GM23338 (cell line): Measurements from ENCODE around the gene RPS6KA4. TPM values are rescaled to one million over a fixed set of nuclear protein-coding genes. Genes with fewer than 3 reads are reported as not detected.

Experiments used
- ATAC-seq: fragments of 200-7000 bp; cut with Tn5 transposase; 3 replicates; pipeline ENCODE4 v1.9.1; 2020
- DNase-seq: peaks from one replicate; pipeline ENCODE4 v3.0.0-alpha.2; 2015; ENCODE audit warnings: low spot score
- H2AFZ ChIP-seq: fragments of 200-600 bp; sonication (generic); 2 replicates; pipeline ENCODE4 v1.8.0; 2016; ENCODE audit warnings: antibody characterized with exemption, mild to moderate bottlenecking, moderate library complexity
- H3F3A ChIP-seq: fragments of 200-600 bp; sonication (generic); replicated peaks from 2 replicates; pipeline ENCODE4 v1.8.0; 2017; ENCODE audit warnings: antibody characterized with exemption, mixed run types, low read depth
- H3K27ac ChIP-seq: fragments of 200-600 bp; sonication (generic); 2 replicates; pipeline ENCODE4 v1.6.1; 2016; ENCODE audit warnings: low read depth
- H3K27me3 ChIP-seq: fragments of 200-600 bp; sonication (generic); 2 replicates; pipeline ENCODE4 v1.8.0; 2016; ENCODE audit warnings: mild to moderate bottlenecking, mixed run types, moderate library complexity; ENCODE audit not compliant: insufficient read depth
- H3K36me3 ChIP-seq: fragments of 200-600 bp; sonication (generic); 2 replicates; pipeline ENCODE4 v1.8.0; 2016; ENCODE audit warnings: mild to moderate bottlenecking; ENCODE audit not compliant: insufficient read depth
- H3K4me1 ChIP-seq: fragments of 200-600 bp; sonication (generic); 2 replicates; pipeline ENCODE4 v1.8.0; 2016; ENCODE audit warnings: mild to moderate bottlenecking, moderate library complexity; ENCODE audit not compliant: insufficient read depth
- H3K4me2 ChIP-seq: fragments of 200-600 bp; sonication (generic); 2 replicates; pipeline ENCODE4 v1.7.1; 2017; ENCODE audit warnings: mixed run types
- H3K4me3 ChIP-seq: fragments of 200-600 bp; sonication (generic); 2 replicates; pipeline ENCODE4 v1.6.1; 2016; ENCODE audit warnings: mixed run types
- H3K79me2 ChIP-seq: fragments of 200-600 bp; sonication (generic); replicated peaks from 2 replicates; pipeline ENCODE4 v1.8.0; 2017; ENCODE audit warnings: mild to moderate bottlenecking; ENCODE audit not compliant: insufficient read depth
- H3K9me2 ChIP-seq: fragments of 200-600 bp; sonication (generic); 2 replicates; pipeline ENCODE4 v1.8.0; 2017; ENCODE audit not compliant: insufficient read depth
- H4K20me1 ChIP-seq: fragments of 200-600 bp; sonication (generic); replicated peaks from 2 replicates; pipeline ENCODE4 v1.8.0; 2017; ENCODE audit warnings: mild to moderate bottlenecking; ENCODE audit not compliant: insufficient read depth
- H3K27ac Mint-ChIP-seq: 2 replicates; pipeline ENCODE4 v1.8.0; 2020; ENCODE audit warnings: inconsistent platforms, mild to moderate bottlenecking, moderate library complexity, mixed read lengths
- H3K27me3 Mint-ChIP-seq: 3 replicates; pipeline ENCODE4 v1.8.0; 2022; ENCODE audit warnings: low read depth, mild to moderate bottlenecking, moderate library complexity, mixed read lengths, inconsistent platforms; ENCODE audit not compliant: insufficient read depth, poor library complexity
- H3K36me3 Mint-ChIP-seq: 3 replicates; pipeline ENCODE4 v1.8.0; 2021; ENCODE audit warnings: low read depth, mild to moderate bottlenecking, inconsistent platforms, moderate library complexity, mixed read lengths
- H3K4me1 Mint-ChIP-seq: 3 replicates; pipeline ENCODE4 v1.8.0; 2020; ENCODE audit warnings: mild to moderate bottlenecking, inconsistent platforms, mixed read lengths
- H3K4me3 Mint-ChIP-seq: 3 replicates; pipeline ENCODE4 v1.8.0; 2021; ENCODE audit warnings: moderate library complexity, mild to moderate bottlenecking, inconsistent platforms, mixed read lengths
- H3K9me3 Mint-ChIP-seq: 3 replicates; pipeline ENCODE4 v1.8.0; 2020; ENCODE audit warnings: moderate library complexity, mild to moderate bottlenecking, inconsistent platforms, mixed read lengths
- CREB1 ChIP-seq: fragments of 250-450 bp; sonication (Bioruptor Pico); IDR thresholded peaks from 2 replicates; pipeline ENCODE4 v1.5.0; 2020; ENCODE audit warnings: low read depth, mild to moderate bottlenecking, moderate library complexity
- EZH2 ChIP-seq: fragments of 200-600 bp; sonication (generic); IDR thresholded peaks from one replicate; pipeline ENCODE4 v1.8.0; 2017; ENCODE audit warnings: antibody characterized with exemption, mild to moderate bottlenecking, low read depth; ENCODE audit not compliant: unreplicated experiment
- EZH2phosphoT487 ChIP-seq: fragments of 200-600 bp; sonication (generic); IDR thresholded peaks from one replicate; pipeline ENCODE4 v1.8.1; 2018; ENCODE audit warnings: antibody characterized with exemption; ENCODE audit not compliant: unreplicated experiment
- NANOG ChIP-seq: IDR thresholded peaks from 2 replicates; pipeline ENCODE4 v1.6.1; 2016; ENCODE audit warnings: antibody characterized with exemption, borderline replicate concordance
- POLR2AphosphoS5 ChIP-seq: IDR thresholded peaks from 2 replicates; pipeline ENCODE4 v1.6.1; 2016; ENCODE audit warnings: antibody characterized with exemption, low read depth
- ZNF331 ChIP-seq: fragments of 250-450 bp; sonication (Bioruptor Pico); IDR thresholded peaks from 2 replicates; pipeline ENCODE4 v1.5.0; 2020; ENCODE audit warnings: low read depth, mild to moderate bottlenecking, moderate library complexity
- polyA plus RNA-seq: library from polyadenylated mRNA; unstranded; fragments of >200 nt; fragmentation: Nextera tagmentation; extraction: Ambion mirVana; gene quantifications from 2 replicates; pipeline ENCODE4 v1.2.1, GENCODE V29; 2016
- total RNA-seq: library from RNA; depleted of rRNA; stranded (reverse); fragments of >200 nt; shearing (Covaris generic); gene quantifications from 2 replicates; pipeline ENCODE4 v1.2.3, GENCODE V29; 2014
- TF ChIP-seq, protein P1 (sequence below): fragments of 250-450 bp; sonication (Bioruptor Pico); IDR thresholded peaks from 2 replicates; pipeline ENCODE4 v1.5.0; 2020; ENCODE audit warnings: mild to moderate bottlenecking, moderate library complexity
- TF ChIP-seq, protein P2 (sequence below), 2 experiments: fragments of 200-600 bp in 1 of 2; sonication (generic) in 1 of 2; conservative IDR thresholded peaks; 2 replicates each; pipeline versions ENCODE4 v1.5.1 to v1.6.1; 2016 to 2017; ENCODE audit warnings: antibody characterized with exemption in 2 of 2, low read depth in 2 of 2, mild to moderate bottlenecking in 2 of 2, moderate library complexity in 1 of 2

The RPS6KA4 gene
- total and polyA plus RNA-seq, 2 experiments from 2014 or later: 3.5 to 19.9 TPM

DNA sequence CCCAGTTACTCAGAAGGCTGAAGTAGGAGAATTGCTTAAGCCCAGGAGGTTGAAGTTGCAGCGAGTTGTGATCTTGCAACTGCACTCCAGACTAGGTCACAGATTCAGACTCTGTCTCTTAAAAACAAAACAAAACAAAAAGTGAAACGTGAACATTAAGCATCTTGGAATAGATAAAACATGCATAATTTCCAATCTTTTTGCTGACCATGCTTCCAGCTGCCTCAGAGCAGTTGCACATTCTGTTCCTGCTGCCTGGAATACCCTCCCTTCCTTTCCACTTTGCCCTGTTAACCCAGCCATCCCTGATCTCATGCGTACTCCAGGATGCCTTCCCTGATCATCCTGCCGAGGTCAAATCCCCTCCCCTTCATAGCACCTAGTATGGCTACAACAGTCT, 19.7 kb upstream of the RPS6KA4 start (continued):
- TF ChIP-seq, protein P1, sequence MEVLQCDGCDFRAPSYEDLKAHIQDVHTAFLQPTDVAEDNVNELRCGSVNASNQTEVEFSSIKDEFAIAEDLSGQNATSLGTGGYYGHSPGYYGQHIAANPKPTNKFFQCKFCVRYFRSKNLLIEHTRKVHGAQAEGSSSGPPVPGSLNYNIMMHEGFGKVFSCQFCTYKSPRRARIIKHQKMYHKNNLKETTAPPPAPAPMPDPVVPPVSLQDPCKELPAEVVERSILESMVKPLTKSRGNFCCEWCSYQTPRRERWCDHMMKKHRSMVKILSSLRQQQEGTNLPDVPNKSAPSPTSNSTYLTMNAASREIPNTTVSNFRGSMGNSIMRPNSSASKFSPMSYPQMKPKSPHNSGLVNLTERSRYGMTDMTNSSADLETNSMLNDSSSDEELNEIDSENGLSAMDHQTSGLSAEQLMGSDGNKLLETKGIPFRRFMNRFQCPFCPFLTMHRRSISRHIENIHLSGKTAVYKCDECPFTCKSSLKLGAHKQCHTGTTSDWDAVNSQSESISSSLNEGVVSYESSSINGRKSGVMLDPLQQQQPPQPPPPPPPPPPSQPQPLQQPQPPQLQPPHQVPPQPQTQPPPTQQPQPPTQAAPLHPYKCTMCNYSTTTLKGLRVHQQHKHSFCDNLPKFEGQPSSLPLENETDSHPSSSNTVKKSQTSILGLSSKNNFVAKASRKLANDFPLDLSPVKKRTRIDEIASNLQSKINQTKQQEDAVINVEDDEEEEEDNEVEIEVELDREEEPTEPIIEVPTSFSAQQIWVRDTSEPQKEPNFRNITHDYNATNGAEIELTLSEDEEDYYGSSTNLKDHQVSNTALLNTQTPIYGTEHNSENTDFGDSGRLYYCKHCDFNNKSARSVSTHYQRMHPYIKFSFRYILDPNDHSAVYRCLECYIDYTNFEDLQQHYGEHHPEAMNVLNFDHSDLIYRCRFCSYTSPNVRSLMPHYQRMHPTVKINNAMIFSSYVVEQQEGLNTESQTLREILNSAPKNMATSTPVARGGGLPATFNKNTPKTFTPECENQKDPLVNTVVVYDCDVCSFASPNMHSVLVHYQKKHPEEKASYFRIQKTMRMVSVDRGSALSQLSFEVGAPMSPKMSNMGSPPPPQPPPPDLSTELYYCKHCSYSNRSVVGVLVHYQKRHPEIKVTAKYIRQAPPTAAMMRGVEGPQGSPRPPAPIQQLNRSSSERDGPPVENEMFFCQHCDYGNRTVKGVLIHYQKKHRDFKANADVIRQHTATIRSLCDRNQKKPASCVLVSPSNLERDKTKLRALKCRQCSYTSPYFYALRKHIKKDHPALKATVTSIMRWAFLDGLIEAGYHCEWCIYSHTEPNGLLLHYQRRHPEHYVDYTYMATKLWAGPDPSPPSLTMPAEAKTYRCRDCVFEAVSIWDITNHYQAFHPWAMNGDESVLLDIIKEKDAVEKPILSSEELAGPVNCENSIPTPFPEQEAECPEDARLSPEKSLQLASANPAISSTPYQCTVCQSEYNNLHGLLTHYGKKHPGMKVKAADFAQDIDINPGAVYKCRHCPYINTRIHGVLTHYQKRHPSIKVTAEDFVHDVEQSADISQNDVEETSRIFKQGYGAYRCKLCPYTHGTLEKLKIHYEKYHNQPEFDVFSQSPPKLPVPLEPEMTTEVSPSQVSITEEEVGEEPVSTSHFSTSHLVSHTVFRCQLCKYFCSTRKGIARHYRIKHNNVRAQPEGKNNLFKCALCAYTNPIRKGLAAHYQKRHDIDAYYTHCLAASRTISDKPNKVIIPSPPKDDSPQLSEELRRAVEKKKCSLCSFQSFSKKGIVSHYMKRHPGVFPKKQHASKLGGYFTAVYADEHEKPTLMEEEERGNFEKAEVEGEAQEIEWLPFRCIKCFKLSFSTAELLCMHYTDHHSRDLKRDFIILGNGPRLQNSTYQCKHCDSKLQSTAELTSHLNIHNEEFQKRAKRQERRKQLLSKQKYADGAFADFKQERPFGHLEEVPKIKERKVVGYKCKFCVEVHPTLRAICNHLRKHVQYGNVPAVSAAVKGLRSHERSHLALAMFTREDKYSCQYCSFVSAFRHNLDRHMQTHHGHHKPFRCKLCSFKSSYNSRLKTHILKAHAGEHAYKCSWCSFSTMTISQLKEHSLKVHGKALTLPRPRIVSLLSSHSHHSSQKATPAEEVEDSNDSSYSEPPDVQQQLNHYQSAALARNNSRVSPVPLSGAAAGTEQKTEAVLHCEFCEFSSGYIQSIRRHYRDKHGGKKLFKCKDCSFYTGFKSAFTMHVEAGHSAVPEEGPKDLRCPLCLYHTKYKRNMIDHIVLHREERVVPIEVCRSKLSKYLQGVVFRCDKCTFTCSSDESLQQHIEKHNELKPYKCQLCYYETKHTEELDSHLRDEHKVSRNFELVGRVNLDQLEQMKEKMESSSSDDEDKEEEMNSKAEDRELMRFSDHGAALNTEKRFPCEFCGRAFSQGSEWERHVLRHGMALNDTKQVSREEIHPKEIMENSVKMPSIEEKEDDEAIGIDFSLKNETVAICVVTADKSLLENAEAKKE: no peak
- no peak for TF ChIP-seq POLR2AphosphoS5

DNA sequence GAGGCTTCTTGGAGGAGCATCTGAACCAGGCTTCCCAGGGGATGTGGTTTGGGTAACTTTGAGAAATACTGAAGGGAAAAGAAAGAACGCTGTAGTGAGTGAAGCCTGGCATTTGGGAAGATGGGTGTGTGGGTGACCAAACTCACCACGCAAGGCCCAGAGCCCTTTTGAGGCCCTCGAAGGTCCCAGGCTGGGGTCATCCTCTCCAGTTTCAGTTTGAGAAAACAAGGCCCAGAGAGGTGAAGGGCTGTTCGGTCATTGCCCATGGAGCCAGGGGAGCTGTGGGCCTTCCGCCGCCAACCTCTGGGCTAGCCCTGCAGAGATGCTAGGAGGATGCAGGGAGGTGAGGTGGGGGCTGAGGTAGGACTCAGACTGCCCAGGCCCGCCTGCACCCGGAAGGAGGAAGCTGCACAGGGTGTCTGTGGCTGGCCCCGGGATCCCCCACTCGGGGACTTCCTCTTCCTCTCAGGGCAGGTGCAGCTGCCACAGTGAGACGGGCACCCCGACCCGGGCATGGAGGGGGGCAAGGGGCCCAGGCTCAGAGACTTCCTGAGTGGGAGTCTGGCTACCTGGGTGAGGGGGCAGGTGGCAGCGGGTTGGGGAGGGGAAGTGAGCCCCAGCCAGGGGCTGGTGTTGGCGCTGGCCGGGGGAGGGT, 19.1 kb upstream of the RPS6KA4 start, which contains the start of gene CCDC88B:
CCDC88B (plus strand) TSS at position 451 of the 655 bp plus-strand sequence; CDS start at position 514, 63 bp downstream.
- no peak for ATAC-seq
- Histone ChIP-seq H2AFZ (peak within 1 kb of the TSS; percentile 97), H3K27me3 (no peaks in the 10 kb centered on the region), H4K20me1 (no peaks in the 10 kb centered on the region), H3K27ac (no peak within 1 kb of the TSS), H3F3A (0 out of 2 replicates have a peak, but pooled peaks cover 5% of the 10 kb centered on the region), H3K4me1 (peaks cover 11% of the 10 kb centered on the region; the same call in 1 of the 2 replicates), H3K9me2 (no peaks in the 10 kb centered on the region), H3K4me3 (peak within 1 kb of the TSS; percentile 74), H3K79me2 (no peaks in the 10 kb centered on the region), H3K4me2 (peak within 1 kb of the TSS; percentile 93), H3K36me3 (no peaks in the 10 kb centered on the region)
- no peak for DNase-seq
- Mint-ChIP-seq H3K36me3 (no peaks in the 10 kb centered on the region), H3K9me3 (no peaks in the 10 kb centered on the region), H3K4me1 (peaks cover 12% of the 10 kb centered on the region), H3K27ac (no peak within 1 kb of the TSS), H3K27me3 (peaks cover 25% of the 10 kb centered on the region), H3K4me3 (peak within 1 kb of the TSS; percentile 73)
- TF ChIP-seq CREB1: no peak
- TF ChIP-seq, protein P2, sequence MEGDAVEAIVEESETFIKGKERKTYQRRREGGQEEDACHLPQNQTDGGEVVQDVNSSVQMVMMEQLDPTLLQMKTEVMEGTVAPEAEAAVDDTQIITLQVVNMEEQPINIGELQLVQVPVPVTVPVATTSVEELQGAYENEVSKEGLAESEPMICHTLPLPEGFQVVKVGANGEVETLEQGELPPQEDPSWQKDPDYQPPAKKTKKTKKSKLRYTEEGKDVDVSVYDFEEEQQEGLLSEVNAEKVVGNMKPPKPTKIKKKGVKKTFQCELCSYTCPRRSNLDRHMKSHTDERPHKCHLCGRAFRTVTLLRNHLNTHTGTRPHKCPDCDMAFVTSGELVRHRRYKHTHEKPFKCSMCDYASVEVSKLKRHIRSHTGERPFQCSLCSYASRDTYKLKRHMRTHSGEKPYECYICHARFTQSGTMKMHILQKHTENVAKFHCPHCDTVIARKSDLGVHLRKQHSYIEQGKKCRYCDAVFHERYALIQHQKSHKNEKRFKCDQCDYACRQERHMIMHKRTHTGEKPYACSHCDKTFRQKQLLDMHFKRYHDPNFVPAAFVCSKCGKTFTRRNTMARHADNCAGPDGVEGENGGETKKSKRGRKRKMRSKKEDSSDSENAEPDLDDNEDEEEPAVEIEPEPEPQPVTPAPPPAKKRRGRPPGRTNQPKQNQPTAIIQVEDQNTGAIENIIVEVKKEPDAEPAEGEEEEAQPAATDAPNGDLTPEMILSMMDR (conservative IDR thresholded peaks at IDR 0.05; ENCODE audit: low read depth in 2 of 2): no peak
- TF ChIP-seq ZNF331 (CRISPR knock-in tag): no peak
- no peak for TF ChIP-seq EZH2phosphoT487
- TF ChIP-seq NANOG: no peak
- no peak for TF ChIP-seq EZH2
